RCC 7860 (cell line): ENCODE results near the gene PEMT.

Experiments used
- DNase-seq: peaks from one replicate; pipeline ENCODE4 v3.0.0-alpha.2; 2015; ENCODE audit warnings: low spot score
- FAIRE-seq: peaks from 2 replicates; lab custom pipeline; 2012; peaks lifted over from hg19 to GRCh38; lab: Jason Lieb, UNC

PEMT gene

DNA sequence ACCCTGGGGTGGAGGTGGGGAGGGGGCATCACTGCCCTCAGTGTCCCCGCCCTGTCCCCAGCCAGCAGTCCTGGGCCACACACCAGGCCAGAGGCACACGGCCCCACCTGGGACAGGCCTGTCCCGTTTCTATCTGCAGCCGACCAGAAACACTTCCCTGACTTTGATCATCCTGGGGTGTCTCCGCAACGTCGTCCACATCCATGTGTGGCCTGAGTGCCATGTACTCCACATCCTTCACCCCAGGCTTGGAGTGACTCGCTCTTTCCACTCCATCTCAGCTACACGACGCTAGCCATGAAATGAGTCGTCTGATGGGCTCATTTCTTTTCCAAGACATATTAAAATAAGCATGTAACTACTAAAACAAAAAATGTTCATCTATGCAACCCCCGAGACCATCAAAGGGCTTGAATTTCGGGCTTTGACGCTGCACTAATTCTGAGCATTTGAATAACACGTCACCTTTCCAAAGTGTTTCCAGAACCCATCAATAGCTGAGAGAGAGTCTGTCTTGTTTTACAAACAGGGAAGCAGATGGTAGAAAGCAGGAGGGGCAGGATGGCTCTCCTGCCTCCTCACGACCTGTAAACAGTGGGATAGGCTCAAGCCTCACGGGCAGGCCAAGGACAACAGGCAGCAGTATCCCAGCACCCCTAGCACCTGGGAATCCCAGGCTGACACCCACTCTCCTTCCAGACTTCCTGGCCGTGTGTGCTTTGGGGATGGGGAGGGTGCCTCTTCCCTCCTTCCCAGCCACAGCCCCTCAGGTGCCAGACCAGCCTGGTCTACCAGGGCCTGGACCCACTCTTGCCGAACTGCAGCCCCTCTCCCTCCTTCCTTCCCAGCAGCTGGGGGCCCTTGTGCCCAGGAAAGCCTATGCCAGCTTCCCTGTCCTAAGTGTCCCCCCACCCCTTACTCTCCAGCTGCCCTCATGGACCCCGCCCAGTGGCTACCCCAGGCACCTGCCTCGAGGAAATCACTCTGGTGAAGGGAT is 75.3 kb downstream of the PEMT start:
- peak; percentile 31 for FAIRE-seq
- peak; percentile 62 for DNase-seq

DNA sequence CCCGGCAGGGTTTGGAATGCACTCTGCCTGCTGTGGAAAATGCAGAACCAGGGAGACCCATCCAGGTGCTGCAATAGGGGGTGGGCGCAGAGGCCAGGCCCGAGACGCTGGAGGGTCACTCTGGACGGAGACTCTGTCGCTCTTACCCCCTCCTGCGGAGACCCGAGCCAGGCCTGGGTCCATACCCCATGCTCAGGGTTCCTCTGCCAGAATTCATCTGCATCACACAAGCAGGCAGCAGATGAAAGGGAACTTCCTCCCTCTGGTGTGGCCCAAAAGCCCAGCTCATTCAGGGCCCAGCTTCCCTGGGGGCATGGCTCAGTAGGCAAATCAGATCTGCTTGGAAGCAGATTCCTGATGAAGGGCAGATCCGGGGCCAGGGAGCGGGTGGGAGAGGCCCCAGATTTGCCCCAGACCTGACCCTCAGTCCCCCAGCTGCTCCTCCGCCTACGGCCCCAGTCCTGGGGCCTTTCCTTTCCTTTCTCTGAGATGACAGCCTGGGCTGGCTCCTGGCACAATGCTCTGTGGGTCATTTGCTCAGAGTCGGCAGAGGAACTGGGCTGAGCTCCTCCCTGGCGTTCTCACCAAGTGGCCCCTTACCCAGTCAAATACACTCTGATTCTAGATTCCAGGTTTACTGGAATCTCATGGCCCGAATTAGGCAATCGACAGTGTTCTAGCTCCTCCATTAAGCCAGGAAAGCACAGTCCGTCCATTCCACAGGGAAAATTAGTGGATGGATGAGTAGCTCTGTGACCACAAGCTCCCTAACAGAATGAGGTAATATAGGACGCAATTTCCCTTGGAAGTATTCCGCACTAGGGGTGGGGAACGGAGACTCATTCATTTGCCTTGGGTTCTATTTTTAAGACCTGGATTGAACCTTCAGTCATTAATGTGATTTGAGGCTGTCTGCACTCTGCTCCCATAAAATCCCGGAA is 76.2 kb downstream of the PEMT start:
- FAIRE-seq: peak; percentile 89
- DNase-seq: peak; percentile 72

DNA sequence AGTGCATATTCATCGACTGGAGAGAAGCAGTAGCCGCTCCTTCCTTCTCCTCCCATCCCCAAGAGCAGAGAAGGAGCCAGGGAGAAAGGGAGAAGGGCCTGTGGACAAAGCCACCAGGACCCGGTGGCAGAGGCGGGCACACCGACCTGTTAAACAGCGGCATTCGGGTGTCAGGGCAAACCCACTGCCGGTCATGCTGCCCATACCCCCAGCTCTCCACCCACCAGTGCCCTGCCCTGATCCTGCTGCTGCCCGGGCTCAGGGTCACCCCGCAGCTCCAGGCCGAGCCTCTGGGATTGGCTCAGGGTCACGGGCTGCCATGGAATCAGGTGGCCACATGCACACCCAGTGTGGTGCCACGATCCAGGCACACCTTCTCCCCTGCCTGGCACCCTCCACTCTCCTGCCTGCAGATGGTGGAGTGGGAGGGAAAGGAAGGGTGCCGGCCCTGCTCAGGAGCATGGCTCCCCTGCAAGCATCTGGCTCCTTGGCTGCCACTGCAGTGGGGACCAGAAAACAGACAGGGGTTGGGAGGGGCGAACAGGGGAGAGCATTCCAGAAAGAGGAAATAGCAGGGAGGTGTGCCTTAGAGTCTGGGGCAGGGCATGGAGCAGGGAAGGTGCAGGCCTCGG is 77.0 kb downstream of the PEMT start:
- no peak for FAIRE-seq
- DNase-seq: no peak

DNA sequence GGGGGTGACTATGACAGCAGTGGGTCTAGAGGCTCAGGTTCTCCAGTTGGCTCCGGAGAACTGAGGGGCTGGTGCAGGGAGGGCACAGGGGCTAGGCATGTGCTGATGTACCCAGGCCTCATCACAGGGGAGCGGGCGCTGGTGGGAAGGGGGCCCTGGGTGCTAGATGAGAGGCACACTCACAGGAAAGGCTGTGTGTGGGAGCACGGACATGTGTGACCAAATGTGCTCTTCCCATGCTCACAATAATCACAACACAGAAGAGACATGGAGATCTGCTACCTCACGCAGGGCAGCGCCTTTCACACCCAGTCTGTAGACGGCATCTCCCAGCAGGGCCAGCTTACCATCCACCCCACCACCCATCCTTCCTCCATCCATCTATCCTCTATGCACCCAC is 77.9 kb downstream of the PEMT start:
- DNase-seq (no peak), FAIRE-seq (no peak)

DNA sequence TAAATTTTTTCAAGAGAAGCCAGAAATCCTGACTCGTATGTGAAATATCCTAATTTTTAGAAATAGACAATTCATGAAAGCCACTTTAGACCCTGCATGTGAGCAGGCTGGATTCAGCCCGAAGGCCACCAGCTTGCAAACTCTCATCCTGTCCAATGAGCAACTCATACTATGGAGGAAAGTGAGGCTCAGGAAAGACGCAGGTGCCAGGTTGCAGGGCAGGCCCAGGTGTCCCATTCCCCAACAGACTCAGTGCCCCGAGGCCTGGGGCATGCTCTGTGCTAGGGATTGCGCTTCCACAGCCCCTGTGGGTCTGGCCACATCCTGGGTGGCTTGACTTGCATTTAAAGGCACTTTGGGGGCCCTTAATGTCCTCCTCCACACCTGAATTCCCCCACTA is 78.6 kb downstream of the PEMT start:
- FAIRE-seq: no peak
- no peak for DNase-seq

DNA sequence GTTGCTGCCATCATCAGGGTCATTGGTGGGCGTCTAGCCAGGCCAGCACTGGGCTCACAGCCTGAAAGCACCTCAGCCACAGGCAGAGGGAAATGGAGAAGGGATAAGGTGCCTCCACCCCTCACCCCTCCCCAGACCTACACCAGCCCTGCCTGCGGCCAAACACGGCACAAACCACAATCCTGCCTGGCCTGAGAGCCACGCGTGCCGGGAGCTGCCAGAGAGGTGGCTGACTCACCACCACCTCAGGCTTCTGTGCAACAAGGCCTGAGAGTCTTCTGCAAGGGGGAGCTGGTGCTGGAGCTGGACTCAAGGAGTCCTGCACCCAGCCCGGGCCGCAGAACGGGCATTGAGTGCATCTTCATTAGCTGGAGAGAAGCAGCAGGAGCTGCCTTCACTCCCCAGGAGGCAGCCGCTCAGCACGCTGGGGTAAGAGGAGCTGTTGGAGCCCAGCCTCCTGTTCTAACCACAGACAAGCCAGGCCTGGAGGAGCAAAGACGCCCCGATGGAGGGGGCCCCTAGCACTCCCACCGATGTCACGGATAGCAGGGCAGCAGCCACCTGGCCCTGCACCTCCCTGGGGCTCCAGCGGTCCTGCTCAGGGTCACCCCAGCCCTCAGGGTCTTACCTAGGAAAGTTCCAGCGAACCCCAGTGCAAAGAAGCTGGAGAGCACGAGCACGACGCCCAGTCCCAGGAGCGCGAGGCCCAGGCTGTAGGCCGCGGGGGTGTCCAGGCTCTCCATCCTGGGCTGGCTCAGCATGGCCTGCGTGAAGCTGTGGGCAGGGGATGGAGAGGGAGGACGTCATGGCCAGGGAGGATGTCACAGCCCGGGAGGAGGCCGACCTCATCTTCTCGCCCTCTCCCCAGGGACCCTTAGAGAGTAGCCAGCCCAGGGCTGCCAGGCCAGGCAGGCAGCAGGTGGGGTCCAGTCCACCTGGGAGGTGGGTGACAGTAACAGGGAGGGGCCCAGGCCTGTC is 79.3 kb downstream of the PEMT start:
- peak; percentile 89 for DNase-seq
- FAIRE-seq: peak; percentile 90

DNA sequence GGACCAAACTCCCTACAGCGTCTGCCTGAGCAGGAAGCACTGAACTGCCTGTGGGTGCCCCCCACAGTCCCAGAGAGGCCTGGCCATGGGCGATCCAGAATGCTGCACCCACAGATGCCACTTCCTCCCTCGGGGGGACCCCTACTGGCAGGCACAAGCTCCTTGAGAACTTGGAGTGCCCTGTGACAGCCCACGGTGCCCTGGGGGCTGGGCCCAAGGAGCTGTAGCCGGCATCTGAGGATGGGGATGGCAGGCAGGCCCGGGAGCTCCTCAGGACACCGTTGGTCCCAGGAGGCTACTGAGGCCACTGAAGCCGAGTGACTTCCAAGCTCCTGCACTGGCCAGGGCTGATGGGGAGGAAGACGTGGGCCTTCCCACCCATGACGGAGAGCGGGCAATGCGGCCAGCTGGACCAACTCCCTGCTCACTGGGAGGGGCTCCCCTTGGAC is 80.2 kb downstream of the PEMT start:
- FAIRE-seq (no peak), DNase-seq (no peak)

DNA sequence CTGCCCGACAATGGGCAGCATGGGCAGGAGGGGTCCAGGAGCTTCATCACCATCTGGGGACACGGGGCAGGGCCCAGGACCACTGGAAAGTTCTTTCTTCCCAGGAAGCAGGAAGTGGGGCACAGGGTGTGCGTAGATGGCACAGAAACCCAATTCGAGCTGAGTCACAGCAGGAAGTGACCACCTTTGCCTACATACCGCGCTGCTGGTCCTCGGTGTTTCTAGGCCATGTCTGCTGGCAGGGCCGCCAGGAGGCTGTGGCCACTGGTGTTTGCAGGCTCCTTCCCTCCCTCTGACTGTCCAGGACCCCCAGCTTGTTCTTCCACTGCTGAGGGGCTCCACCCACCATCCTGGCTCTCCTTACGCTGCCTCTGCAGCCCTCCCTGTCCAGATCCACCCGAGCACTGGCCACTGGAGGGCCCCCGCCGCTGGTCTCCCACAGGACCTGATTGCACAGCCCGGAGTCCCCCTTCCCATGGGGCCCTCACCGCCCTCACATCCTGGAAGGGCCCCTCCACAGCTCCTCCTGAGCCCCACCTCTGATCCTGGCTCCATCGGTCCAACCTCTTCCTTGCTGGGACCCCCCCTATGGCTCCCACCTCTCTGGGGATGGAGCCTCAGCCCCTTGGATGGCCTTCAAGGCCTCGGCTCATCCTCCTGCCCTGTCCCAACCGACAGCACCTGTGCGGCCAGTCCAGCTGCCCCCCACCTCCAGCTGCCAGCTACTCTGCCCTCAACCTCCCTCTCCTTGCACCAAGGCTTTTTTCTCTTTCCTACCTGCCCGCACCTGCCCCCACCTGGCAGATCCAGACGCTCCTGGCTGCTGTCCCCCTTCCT is 80.8 kb downstream of the PEMT start:
- FAIRE-seq (no peak), DNase-seq (no peak)

DNA sequence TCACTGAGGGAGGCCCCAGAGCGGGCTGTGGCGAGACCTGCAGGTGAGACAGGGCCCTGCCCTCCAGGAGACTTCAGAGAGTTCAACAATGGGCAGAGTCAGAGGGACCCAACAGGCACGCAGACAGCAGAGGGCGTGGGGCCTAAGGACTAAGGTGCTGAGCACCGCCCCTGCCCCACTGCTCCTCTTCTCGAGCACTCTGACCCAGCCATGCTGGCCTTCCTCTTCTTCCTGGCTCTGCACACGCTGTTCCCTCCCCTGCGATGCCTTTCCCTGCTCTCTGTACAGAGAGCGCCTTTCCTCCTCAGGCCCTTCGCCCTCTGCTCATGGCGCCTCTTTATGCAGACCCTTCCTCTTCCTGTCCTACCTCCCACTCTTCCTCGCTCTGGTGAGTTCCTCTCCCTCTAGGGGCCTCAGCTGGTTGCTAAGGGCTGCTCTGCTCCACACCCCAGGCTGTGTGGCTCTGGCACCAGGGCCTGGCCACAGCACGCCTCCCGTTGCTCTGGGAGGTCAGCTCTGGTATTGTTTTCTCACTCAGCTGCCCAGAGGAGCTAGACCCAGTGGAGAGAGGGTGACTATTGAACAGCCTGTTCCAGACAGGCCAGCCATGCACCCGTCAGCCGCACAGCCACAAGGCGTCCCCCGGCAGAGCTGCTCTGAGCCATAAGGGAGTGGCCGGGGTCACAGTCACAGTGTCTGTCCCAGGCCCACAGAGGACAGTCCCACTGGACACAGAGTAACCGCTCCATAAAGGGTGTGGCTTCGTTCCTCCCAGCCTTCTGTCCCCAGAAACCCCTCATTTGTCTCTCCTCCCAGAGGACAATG is 81.7 kb downstream of the PEMT start:
- FAIRE-seq: no peak
- DNase-seq: no peak

DNA sequence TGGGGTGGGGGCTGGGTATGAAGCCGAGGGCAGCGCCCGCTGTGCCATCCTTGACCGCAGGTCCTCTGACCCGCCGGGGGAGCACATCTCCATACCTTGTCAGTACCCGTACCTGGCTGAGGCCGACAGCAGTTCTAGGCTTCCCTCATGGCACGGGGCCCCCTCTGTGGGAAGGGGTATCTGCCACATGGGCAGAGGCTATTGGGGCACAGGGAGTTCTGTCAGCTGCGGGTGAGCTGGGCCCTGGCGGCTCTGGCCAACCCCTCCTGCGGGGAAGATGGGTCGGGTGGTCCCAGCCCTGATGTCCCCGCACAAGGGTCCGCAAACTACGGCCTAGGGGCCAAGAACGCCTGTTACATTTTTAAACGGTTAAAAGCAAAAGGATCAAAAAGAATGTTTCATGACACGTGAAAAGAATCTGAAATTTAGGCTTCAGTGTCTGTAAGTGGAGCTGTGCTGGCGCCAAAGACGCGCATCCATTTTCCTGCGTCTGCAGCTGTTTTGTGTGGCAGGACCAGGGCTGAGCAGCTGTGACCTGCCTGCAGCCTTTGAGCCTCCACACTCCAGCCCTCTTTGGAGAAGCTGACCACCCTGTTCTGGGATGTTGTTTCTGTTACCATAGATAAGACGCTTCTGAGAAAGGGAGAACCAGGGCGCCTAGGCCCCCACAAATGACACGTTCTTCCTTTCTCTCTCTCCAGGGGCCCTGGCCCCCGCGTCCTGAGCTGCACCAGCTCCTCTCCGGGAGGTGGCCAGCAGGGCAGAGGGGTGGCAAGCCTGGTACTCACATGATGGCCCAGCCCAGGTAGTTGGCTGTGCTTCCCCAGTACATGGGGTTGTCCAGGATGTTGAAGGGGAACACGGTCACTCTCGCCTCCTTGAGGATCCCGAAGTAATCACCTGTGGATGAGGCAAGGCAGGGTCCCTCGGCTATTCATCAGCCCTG is 82.6 kb downstream of the PEMT start:
- no peak for DNase-seq
- FAIRE-seq: no peak

DNA sequence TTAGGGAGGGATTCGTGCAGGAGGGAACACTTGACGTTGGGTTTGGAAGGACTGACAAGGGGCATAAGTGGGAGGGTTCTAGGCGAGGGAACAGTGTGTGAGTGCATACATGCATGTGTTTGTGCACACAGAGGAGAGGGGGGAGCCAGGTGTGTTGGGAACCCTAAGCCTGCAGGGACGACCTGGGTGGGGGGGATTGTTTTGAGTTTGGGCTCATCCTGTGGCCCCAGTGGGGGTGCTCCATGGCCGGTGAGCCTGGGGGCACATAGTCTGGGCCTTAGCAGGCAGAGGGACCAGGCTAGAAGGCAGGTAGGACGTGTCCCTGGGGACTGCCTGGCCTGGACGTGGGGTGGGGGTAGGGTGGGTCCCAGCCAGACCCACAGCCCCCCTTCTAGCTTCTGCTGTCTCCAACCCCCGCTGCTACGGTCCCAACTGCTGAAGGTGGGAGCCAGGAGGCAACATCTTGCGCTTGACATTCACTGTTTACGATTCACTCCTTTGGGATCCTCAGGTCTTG is 83.4 kb downstream of the PEMT start:
- DNase-seq (no peak), FAIRE-seq (no peak)

DNA sequence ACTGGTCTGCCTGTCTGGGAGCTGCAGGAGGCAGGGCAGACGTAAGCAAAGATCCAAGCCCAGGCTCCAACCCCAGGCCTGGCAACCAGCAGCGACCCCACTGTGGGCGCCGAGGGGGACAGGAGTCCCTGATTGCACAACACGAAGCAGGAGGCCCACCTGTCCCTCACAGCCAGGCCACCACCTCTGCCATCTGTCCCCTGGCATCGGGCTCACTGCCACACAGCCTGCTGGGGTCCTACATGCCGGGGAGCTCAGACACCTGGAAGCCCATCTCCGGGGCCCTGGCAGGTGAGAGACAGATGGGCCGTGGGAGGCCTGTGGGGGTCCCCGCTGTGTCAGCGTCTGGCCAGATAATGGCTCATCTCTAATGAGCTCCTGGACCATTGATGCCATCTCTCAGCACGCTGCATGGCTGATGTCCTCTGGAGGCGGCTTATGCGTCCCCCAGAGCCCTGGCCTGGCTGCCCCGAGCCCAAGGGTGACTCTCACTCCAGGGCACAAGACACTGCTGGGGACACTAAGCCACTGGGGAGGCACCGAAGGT is 84.0 kb downstream of the PEMT start:
- DNase-seq (no peak), FAIRE-seq (no peak)

DNA sequence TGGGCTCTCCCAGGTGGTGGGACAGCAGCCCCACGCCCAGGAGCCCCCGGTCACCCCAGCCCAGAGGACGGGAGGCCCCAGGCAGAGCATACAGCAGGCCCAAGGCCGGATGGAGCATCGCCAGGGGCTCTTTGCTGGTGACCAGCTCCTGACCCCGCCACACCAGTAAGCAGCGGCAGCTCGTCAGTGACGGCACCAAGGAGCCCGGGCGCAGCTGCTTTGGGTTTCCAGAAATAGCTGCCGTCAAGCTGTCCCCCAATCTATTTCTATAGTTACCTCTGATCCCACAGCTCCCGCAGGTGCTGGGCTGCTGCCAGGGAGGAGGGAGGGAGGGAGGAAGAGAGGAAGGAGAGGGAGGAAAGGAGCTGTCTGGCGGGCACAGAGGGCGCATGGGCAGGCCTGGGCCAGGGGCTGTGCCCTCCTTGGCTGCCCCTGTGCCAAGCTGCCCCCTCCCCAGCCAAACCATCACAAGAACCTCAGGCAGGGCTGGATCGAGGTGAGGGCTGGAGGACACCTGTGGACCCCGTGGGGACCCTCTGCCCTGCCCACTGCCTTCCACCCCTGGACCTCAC is 84.5 kb downstream of the PEMT start:
- no peak for DNase-seq

DNA sequence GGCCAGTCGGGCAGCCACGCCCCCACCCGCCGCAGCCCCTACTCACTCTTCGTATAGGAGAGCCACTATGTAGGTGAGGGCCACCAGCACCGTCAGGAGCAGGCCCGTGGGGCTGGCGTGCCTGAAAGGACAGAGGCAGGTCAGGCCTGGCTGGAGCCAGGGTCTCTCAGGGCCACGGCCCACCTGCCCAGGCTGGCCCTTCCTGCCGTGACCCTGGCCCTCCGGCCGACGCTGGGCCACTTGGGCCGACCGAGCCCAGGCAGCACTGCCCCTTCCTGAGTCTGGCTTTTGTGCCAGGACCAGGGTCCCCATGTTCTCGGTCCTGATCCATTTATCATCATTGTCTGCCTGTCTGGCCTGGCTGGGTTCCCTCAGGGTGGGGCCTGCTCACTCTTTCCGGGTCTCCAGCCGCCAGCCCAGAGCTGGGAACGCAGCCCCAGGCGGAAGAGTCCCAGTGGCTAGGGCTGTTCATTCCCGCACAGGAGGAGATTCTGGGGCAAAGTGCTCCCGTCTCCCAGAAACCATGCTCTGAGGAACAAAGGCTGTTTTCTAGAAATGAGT is 85.2 kb downstream of the PEMT start:
- DNase-seq (no peak), FAIRE-seq (no peak)

More for the DNA sequence above, 84.5 kb downstream of the PEMT start:
- no peak for FAIRE-seq

DNA sequence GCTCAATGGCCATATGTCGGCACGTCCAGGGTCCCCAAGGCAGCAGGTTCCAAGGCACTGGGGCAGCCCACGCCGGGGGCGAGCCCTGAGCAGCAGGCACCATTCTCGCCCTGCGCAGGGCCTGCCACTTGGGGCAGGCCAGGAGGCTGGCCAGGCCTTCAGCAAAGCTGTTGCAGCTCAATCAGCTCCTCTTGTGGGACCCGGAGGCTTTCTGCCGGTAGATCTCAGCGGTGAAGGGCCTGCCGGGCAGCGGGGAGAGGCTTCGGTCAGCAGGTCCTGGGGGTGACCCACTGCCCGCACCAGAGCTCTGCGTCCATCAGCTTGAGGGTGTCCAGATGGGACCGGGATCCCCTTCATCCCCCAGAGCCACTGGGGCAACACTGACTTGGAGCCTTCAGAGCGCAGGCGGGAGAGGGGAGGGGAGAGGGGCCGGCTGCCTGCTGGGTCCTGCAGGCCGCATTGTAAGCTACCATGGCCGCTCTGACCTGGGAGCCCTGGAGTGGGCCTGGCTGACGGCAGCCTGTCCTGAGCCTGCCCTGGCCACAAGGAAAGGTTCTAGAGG is 85.8 kb downstream of the PEMT start:
- FAIRE-seq: no peak

More for the DNA sequence above, 85.8 kb downstream of the PEMT start:
- DNase-seq: no peak
